ENCODE data around the gene TUBB4A.

- TF ChIP-seq PATZ1 (CRISPR knock-in tag; IDR thresholded peaks at IDR 0.05; ENCODE audit: borderline replicate concordance) = no peak
- TF ChIP-seq ZC3H10 (CRISPR knock-in tag; IDR thresholded peaks at IDR 0.05) = no peak
- no peak for TF ChIP-seq CSDC2 (CRISPR knock-in tag; IDR thresholded peaks at IDR 0.05)
- TF ChIP-seq, protein P1, sequence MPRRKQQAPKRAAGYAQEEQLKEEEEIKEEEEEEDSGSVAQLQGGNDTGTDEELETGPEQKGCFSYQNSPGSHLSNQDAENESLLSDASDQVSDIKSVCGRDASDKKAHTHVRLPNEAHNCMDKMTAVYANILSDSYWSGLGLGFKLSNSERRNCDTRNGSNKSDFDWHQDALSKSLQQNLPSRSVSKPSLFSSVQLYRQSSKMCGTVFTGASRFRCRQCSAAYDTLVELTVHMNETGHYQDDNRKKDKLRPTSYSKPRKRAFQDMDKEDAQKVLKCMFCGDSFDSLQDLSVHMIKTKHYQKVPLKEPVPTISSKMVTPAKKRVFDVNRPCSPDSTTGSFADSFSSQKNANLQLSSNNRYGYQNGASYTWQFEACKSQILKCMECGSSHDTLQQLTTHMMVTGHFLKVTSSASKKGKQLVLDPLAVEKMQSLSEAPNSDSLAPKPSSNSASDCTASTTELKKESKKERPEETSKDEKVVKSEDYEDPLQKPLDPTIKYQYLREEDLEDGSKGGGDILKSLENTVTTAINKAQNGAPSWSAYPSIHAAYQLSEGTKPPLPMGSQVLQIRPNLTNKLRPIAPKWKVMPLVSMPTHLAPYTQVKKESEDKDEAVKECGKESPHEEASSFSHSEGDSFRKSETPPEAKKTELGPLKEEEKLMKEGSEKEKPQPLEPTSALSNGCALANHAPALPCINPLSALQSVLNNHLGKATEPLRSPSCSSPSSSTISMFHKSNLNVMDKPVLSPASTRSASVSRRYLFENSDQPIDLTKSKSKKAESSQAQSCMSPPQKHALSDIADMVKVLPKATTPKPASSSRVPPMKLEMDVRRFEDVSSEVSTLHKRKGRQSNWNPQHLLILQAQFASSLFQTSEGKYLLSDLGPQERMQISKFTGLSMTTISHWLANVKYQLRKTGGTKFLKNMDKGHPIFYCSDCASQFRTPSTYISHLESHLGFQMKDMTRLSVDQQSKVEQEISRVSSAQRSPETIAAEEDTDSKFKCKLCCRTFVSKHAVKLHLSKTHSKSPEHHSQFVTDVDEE (CRISPR knock-in tag; IDR thresholded peaks at IDR 0.05) = no peak
- TF ChIP-seq CSRNP3 (CRISPR knock-in tag; IDR thresholded peaks at IDR 0.05) = no peak
- TF ChIP-seq PPARA (CRISPR knock-in tag; IDR thresholded peaks at IDR 0.05; ENCODE audit: borderline replicate concordance) = no peak
- TF ChIP-seq ARNTL (CRISPR knock-in tag; IDR thresholded peaks at IDR 0.05; ENCODE audit: borderline replicate concordance, low read depth) = no peak
- TF ChIP-seq SNAI2 (CRISPR knock-in tag; IDR thresholded peaks at IDR 0.05) = no peak
- no peak for TF ChIP-seq POU6F1 (CRISPR knock-in tag; IDR thresholded peaks at IDR 0.05; ENCODE audit: borderline replicate concordance, low read depth)
- no peak for TF ChIP-seq GLIS3 (CRISPR knock-in tag; IDR thresholded peaks at IDR 0.05)
- no peak for TF ChIP-seq ZFP3 (CRISPR knock-in tag; IDR thresholded peaks at IDR 0.05)
These were observed 27.9 kb upstream of the TUBB4A start for GRCh38 chr19:6529937-6530385.

Measured in SK-N-SH treated with all-trans-retinoic acid at 6 μM for 48 hours (cell line).